Measurements from ENCODE around the gene ARHGAP10. TPM values are rescaled to one million over a fixed set of nuclear protein-coding genes. Genes with fewer than 3 reads are reported as not detected.

The ARHGAP10 gene
- total RNA-seq, 1 experiment from 2014 or later: 11.7 TPM

DNA sequence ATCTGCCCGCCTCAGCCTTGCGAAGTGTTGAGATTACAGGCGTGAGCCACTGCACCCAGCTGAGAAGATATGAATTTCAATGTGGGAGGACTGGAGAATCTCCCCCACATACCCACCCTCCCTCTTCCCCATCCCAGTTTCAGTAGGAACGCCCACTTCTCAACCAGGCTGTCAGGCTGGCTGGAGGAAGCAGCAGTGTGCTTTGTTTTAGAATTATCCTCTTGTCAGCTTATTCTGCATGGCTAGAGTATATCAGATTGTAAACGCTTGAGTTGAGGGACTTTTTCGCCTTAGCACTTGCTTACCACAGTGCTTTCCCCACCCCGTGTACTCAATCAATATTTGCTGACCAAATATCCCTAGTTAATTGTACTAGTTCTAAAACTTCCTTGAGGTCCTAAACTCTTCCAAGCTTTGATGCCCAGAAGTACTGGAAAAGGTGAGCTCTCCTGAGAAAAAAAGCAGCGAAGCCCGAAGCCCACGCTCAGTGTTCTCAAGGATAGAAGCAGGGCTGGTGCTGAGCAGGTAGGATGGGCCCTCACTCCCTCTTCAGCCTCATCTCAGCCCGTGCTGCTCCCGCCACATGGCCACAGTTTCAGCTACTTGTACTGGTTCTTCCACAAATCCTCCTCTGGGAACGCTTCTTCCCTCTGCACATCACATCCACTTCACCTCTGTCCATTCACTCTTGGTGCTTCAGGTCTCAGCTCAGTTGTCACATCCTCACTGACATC is 7.3 kb upstream of the ARHGAP10 start:
- no peak for TF ChIP-seq POLR2AphosphoS5 (IDR thresholded peaks at IDR 0.05; ENCODE audit: low read depth, low read length)
- TF ChIP-seq, protein P1, sequence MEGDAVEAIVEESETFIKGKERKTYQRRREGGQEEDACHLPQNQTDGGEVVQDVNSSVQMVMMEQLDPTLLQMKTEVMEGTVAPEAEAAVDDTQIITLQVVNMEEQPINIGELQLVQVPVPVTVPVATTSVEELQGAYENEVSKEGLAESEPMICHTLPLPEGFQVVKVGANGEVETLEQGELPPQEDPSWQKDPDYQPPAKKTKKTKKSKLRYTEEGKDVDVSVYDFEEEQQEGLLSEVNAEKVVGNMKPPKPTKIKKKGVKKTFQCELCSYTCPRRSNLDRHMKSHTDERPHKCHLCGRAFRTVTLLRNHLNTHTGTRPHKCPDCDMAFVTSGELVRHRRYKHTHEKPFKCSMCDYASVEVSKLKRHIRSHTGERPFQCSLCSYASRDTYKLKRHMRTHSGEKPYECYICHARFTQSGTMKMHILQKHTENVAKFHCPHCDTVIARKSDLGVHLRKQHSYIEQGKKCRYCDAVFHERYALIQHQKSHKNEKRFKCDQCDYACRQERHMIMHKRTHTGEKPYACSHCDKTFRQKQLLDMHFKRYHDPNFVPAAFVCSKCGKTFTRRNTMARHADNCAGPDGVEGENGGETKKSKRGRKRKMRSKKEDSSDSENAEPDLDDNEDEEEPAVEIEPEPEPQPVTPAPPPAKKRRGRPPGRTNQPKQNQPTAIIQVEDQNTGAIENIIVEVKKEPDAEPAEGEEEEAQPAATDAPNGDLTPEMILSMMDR (IDR thresholded peaks at IDR 0.05): no peak
- TF ChIP-seq, protein P2, sequence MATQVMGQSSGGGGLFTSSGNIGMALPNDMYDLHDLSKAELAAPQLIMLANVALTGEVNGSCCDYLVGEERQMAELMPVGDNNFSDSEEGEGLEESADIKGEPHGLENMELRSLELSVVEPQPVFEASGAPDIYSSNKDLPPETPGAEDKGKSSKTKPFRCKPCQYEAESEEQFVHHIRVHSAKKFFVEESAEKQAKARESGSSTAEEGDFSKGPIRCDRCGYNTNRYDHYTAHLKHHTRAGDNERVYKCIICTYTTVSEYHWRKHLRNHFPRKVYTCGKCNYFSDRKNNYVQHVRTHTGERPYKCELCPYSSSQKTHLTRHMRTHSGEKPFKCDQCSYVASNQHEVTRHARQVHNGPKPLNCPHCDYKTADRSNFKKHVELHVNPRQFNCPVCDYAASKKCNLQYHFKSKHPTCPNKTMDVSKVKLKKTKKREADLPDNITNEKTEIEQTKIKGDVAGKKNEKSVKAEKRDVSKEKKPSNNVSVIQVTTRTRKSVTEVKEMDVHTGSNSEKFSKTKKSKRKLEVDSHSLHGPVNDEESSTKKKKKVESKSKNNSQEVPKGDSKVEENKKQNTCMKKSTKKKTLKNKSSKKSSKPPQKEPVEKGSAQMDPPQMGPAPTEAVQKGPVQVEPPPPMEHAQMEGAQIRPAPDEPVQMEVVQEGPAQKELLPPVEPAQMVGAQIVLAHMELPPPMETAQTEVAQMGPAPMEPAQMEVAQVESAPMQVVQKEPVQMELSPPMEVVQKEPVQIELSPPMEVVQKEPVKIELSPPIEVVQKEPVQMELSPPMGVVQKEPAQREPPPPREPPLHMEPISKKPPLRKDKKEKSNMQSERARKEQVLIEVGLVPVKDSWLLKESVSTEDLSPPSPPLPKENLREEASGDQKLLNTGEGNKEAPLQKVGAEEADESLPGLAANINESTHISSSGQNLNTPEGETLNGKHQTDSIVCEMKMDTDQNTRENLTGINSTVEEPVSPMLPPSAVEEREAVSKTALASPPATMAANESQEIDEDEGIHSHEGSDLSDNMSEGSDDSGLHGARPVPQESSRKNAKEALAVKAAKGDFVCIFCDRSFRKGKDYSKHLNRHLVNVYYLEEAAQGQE (IDR thresholded peaks at IDR 0.05; ENCODE audit: insufficient read depth in 1 of 2, low read depth in 2 of 2, low read length in 1 of 2): no peak
- TF ChIP-seq TCF7L2 (IDR thresholded peaks at IDR 0.05; ENCODE audit: low read depth, low read length): no peak
- no peak for TF ChIP-seq SIN3A (IDR thresholded peaks at IDR 0.05; ENCODE audit: borderline replicate concordance, insufficient read depth, low read depth, low read length)
- Histone ChIP-seq H3K9me3 (ENCODE audit: control insufficient read depth, insufficient read depth, low read depth, low read length) (no peaks in the 10 kb centered on the region), H3K4me1 (ENCODE audit: control insufficient read depth, insufficient read depth, low read length) (no peaks in the 10 kb centered on the region), H3K4me3 (ENCODE audit: low read depth in 2 of 2, low read length in 2 of 2) (no peak overlapping the region), H3K27ac (ENCODE audit: low read length) (no peak overlapping the region), H3K27me3 (ENCODE audit: control insufficient read depth, insufficient read depth, low read length) (no peaks in the 10 kb centered on the region), H3K36me3 (ENCODE audit: control insufficient read depth, insufficient read depth, low read length) (no peaks in the 10 kb centered on the region)
- CTCF ChIA-PET: interaction anchor here (0.6 kb wide), 1 partner anchor 10 kb away, joined by 6 read pairs; no protein-coding TSS in a partner anchor
- no TSS peak for BruUV-seq (replicated peaks)
- ATAC-seq (no peak), DNase-seq (ENCODE audit: low read depth, low spot score) (no peak)
- POLR2A ChIA-PET: no interaction called here
- in situ Hi-C loops (cut with HindIII; ENCODE audit: low pct_unique_long_range_greater_than_20kb, low sequenced_read_pairs) (no loop called here), intact Hi-C loops (cut with micrococcal nuclease; ENCODE audit: unreplicated experiment) (no loop called here)

DNA sequence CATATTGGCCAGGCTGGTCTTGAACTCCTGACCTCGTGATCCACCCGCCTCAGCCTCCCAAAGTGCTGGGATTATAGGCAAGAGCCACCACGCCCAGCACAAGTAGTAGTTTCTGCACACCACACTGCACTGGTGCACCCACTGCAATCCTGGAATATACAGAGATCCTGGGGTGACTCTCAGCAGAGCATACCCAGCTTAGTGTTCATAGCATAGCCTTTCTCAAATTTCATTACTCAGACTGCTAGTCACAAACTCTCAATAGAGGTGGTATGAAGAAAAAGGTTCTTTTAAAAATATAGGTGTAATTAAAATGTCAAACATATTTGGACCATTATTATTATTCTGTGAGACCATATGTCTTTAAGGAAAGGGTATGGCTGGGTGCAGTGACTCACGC is 6.2 kb upstream of the ARHGAP10 start:
- H3K27ac ChIP-seq (ENCODE audit: low read length): no peak overlapping the region
- TF ChIP-seq, protein P2 (IDR thresholded peaks at IDR 0.05; ENCODE audit: insufficient read depth in 1 of 2, low read depth in 2 of 2, low read length in 1 of 2): no peak
- no peak for TF ChIP-seq SIN3A (IDR thresholded peaks at IDR 0.05; ENCODE audit: borderline replicate concordance, insufficient read depth, low read depth, low read length)
- H3K9me3 ChIP-seq (ENCODE audit: control insufficient read depth, insufficient read depth, low read depth, low read length): no peaks in the 10 kb centered on the region
- ATAC-seq (no peak), DNase-seq (ENCODE audit: low read depth, low spot score) (no peak)
- H3K36me3 ChIP-seq (ENCODE audit: control insufficient read depth, insufficient read depth, low read length): no peaks in the 10 kb centered on the region
- H3K27me3 ChIP-seq (ENCODE audit: control insufficient read depth, insufficient read depth, low read length): no peaks in the 10 kb centered on the region
- ChIA-PET POLR2A (no interaction called here), CTCF (no interaction called here)
- intact Hi-C loops (cut with micrococcal nuclease; ENCODE audit: unreplicated experiment): no loop called here
- BruUV-seq (replicated peaks): no TSS peak
- no peak overlapping the region for H3K4me3 ChIP-seq (ENCODE audit: low read depth in 2 of 2, low read length in 2 of 2)
- in situ Hi-C loops (cut with HindIII; ENCODE audit: low pct_unique_long_range_greater_than_20kb, low sequenced_read_pairs): no loop called here
- H3K4me1 ChIP-seq (ENCODE audit: control insufficient read depth, insufficient read depth, low read length): no peaks in the 10 kb centered on the region

Measured in Panc1 (cell line).